A673 (cell line): ENCODE measurements around the gene SIX2. TPM values are rescaled to one million over a fixed set of nuclear protein-coding genes. Genes with fewer than 3 reads are reported as not detected.
A peak's percentile ranks its signal among the peaks of the same experiment; 100 is the strongest.

Source experiments
- BruUV-seq: library from RNA; stranded (reverse); fragments of 400-500 nt; replicated peaks from 2 replicates; lab custom pipeline; 2021; lab: Mats Ljungman, UMichigan
- CTCF ChIA-PET: fragments of 300-600 bp; sonication (Branson Sonifier 250); formaldehyde crosslinking; loops from one replicate; lab custom pipeline; 2022; ENCODE audit warnings: antibody characterized with exemption; lab: Charles Lee
- POLR2A ChIA-PET: fragments of 300-600 bp; sonication (Branson Sonifier 250); formaldehyde crosslinking; loops from one replicate; lab custom pipeline; 2022; ENCODE audit warnings: antibody characterized with exemption; ENCODE audit not compliant: low non-redundant PET; lab: Charles Lee
- DNase-seq: peaks from one replicate; pipeline ENCODE4 v3.0.0-alpha.2; 2015; ENCODE audit warnings: low spot score
- H3K27ac ChIP-seq: fragments of 200-600 bp; sonication (generic); 2 replicates; pipeline ENCODE4 v1.5.1; 2016; ENCODE audit warnings: mixed run types, low read depth, mild to moderate bottlenecking, mixed read lengths, antibody characterized with exemption, low read length; ENCODE audit not compliant: poor library complexity, severe bottlenecking
- H3K27me3 ChIP-seq: fragments of 200-600 bp; sonication (generic); replicated peaks from 2 replicates; pipeline ENCODE4 v1.6.1; 2017; ENCODE audit warnings: mixed run types, low read depth, mild to moderate bottlenecking, mixed read lengths, antibody characterized with exemption, low read length; ENCODE audit not compliant: insufficient read depth, poor library complexity
- H3K36me3 ChIP-seq: fragments of 200-600 bp; sonication (generic); 2 replicates; pipeline ENCODE4 v1.6.1; 2016; ENCODE audit warnings: mixed run types, mild to moderate bottlenecking, mixed read lengths, antibody characterized with exemption, low read length; ENCODE audit not compliant: insufficient read depth, poor library complexity, severe bottlenecking
- H3K4me1 ChIP-seq: fragments of 200-600 bp; sonication (generic); 2 replicates; pipeline ENCODE4 v1.6.1; 2017; ENCODE audit warnings: mixed run types, mild to moderate bottlenecking, mixed read lengths, antibody characterized with exemption, low read length; ENCODE audit not compliant: insufficient read depth, poor library complexity, severe bottlenecking
- H3K4me3 ChIP-seq: fragments of 200-600 bp; sonication (generic); 2 replicates; pipeline ENCODE4 v1.5.1; 2016; ENCODE audit warnings: low read depth, mixed run types, mild to moderate bottlenecking, mixed read lengths, low read length; ENCODE audit not compliant: poor library complexity, severe bottlenecking
- H3K9me3 ChIP-seq: fragments of 200-600 bp; sonication (generic); 2 replicates; pipeline ENCODE4 v1.6.1; 2016; ENCODE audit warnings: mixed run types, low read depth, mild to moderate bottlenecking, mixed read lengths, antibody characterized with exemption, low read length; ENCODE audit not compliant: poor library complexity, severe bottlenecking
- EZH2 ChIP-seq: fragments of 200-600 bp; sonication (generic); IDR thresholded peaks from 2 replicates; pipeline ENCODE4 v1.6.1; 2017; ENCODE audit warnings: borderline replicate concordance, low read depth, mild to moderate bottlenecking, mixed read lengths, antibody characterized with exemption, low read length; ENCODE audit not compliant: poor library complexity, severe bottlenecking
- intact Hi-C: fragments of 100-400 bp; cut with micrococcal nuclease; formaldehyde crosslinking; loops from one replicate; pipeline ENCODE4 v1.10.0; 2022; ENCODE audit not compliant: unreplicated experiment
- total RNA-seq: library from RNA; stranded (reverse); gene quantifications from 2 replicates; pipeline ENCODE4 v1.2.3, GENCODE V29; 2021
- TF ChIP-seq, protein P1 (sequence below): fragments of 300-800, 200-600 bp; sonication (generic); conservative IDR thresholded peaks from 2 replicates; pipeline ENCODE4 v1.5.1; 2017; ENCODE audit warnings: low read depth, mild to moderate bottlenecking, antibody characterized with exemption, low read length, moderate library complexity, mixed read lengths

The SIX2 gene
- total RNA-seq, 1 experiment from 2014 or later, result not detected

- no TSS peak for BruUV-seq
- TF ChIP-seq, protein P1, sequence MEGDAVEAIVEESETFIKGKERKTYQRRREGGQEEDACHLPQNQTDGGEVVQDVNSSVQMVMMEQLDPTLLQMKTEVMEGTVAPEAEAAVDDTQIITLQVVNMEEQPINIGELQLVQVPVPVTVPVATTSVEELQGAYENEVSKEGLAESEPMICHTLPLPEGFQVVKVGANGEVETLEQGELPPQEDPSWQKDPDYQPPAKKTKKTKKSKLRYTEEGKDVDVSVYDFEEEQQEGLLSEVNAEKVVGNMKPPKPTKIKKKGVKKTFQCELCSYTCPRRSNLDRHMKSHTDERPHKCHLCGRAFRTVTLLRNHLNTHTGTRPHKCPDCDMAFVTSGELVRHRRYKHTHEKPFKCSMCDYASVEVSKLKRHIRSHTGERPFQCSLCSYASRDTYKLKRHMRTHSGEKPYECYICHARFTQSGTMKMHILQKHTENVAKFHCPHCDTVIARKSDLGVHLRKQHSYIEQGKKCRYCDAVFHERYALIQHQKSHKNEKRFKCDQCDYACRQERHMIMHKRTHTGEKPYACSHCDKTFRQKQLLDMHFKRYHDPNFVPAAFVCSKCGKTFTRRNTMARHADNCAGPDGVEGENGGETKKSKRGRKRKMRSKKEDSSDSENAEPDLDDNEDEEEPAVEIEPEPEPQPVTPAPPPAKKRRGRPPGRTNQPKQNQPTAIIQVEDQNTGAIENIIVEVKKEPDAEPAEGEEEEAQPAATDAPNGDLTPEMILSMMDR, result peak; percentile 78
- no peak for TF ChIP-seq EZH2
- Histone ChIP-seq H3K27ac (no peak overlapping the region), H3K4me3 (no peak overlapping the region), H3K27me3 (no peaks in the 10 kb centered on the region), H3K36me3 (no peaks in the 10 kb centered on the region), H3K9me3 (no peaks in the 10 kb centered on the region), H3K4me1 (no peaks in the 10 kb centered on the region)
- intact Hi-C loops, result loop anchor here (10.0 kb wide), 1 partner anchor 889 kb away; no protein-coding TSS in a partner anchor
- ChIA-PET POLR2A (no interaction called here), CTCF (no interaction called here)
- peak; percentile 81 for DNase-seq
Measured at GRCh38 chr2:44974064-44974715, 35.1 kb downstream of the SIX2 start.

GRCh38 chr2:44972771-44973535, 36.3 kb downstream of the SIX2 start:
- intact Hi-C loops, result loop anchor here (10.0 kb wide), 1 partner anchor 888 kb away; no protein-coding TSS in a partner anchor
- Histone ChIP-seq H3K9me3 (no peaks in the 10 kb centered on the region), H3K36me3 (no peaks in the 10 kb centered on the region), H3K4me1 (no peaks in the 10 kb centered on the region), H3K4me3 (no peak overlapping the region), H3K27me3 (no peaks in the 10 kb centered on the region), H3K27ac (no peak overlapping the region)
- ChIA-PET POLR2A (no interaction called here), CTCF (no interaction called here)
- no TSS peak for BruUV-seq
- no peak for DNase-seq
- no peak for TF ChIP-seq EZH2
- TF ChIP-seq, protein P1, result no peak

DNA sequence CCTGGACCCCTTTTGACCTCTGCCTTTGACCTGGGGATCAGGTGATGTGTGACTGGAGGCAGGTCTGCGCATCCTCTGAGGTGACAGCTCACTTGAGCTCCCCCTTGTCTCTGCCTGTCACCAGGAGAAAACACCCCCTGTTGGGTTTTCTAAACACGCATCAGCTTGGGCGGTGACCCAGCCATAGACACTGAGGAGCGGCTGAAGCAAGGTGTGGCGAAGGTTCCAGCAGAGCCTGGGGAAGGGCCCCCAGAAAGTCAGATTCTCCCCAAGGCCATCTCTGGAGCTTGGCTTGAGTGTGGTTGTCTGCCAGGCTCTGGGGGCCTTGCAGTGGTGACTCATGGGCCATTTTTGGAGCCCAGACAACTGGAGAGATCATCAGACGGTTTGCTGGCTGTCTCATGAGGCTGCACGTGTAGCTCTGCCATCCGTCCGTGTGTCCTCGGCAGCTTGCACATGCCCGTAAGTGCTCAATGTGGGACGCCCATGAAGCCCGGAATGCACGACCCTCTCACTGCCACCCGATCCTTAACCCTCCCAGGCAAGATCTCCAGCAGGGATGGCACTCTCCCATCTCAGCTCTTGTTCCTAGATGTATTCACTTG, 38.3 kb downstream of the SIX2 start:
- BruUV-seq, result no TSS peak

More for the DNA sequence above, 38.3 kb downstream of the SIX2 start:
- intact Hi-C loops, result loop anchor here (10.0 kb wide), 1 partner anchor 886 kb away; no protein-coding TSS in a partner anchor
- Histone ChIP-seq H3K36me3 (no peaks in the 10 kb centered on the region), H3K4me1 (peaks cover under 1% of the 10 kb centered on the region), H3K9me3 (no peaks in the 10 kb centered on the region), H3K4me3 (no peak overlapping the region), H3K27ac (no peak overlapping the region), H3K27me3 (no peaks in the 10 kb centered on the region)
- TF ChIP-seq, protein P1, result no peak
- no peak for TF ChIP-seq EZH2
- no peak for DNase-seq
- CTCF ChIA-PET, result no interaction called here
- POLR2A ChIA-PET, result no interaction called here
